ENCODE measurements around the gene CMSS1.

DNA sequence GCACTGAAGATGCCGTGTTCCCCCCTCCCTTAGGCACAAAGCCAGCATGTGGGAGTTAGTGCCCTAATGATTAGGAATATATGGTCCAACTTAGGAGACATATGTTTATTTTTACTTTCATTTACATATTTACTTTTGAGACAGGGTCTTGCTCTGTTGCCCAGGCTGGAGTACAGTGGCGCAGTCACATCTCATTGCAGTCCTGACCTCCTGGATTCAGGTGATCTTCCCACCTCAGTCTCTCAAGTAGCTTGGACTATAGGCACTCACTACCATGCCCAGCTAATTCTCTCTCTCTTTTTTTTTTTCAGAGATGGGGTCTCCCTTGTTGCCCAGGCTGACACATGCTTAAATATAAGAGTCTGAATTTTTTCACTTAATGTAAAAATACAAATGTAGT, 391.5 kb downstream of the CMSS1 start:
- TF ChIP-seq REST (IDR thresholded peaks at IDR 0.05; ENCODE audit: insufficient read depth in 1 of 2, low read depth in 2 of 2, low read length in 2 of 2) (no peak), POLR2AphosphoS5 (IDR thresholded peaks at IDR 0.05; ENCODE audit: low read depth, low read length) (no peak), TAF1 (IDR thresholded peaks at IDR 0.05; ENCODE audit: borderline replicate concordance, insufficient read depth, low read length) (no peak), SIN3A (IDR thresholded peaks at IDR 0.05; ENCODE audit: borderline replicate concordance, insufficient read depth, low read length) (no peak), FOXP2 (optimal IDR thresholded peaks at IDR 0.05; ENCODE audit: borderline replicate concordance, extremely low read depth, extremely low read length, insufficient read depth) (no peak)
